Measurements from ENCODE around the gene FOSB.

GRCh38 chr19:45508417-45508860 is 40.6 kb downstream of the FOSB start:
- TF ChIP-seq EP300 (IDR thresholded peaks at IDR 0.05) (no peak), POLR2AphosphoS5 (IDR thresholded peaks at IDR 0.05) (no peak)
